ENCODE measurements around the gene OTUB1. TPM values are rescaled to one million over a fixed set of nuclear protein-coding genes. Genes with fewer than 3 reads are reported as not detected.

The OTUB1 gene
- polyA plus RNA-seq, 1 donor (not counting 4 experiments of a cell fraction or from before 2014, with no cell fraction given): 106 TPM

DNA sequence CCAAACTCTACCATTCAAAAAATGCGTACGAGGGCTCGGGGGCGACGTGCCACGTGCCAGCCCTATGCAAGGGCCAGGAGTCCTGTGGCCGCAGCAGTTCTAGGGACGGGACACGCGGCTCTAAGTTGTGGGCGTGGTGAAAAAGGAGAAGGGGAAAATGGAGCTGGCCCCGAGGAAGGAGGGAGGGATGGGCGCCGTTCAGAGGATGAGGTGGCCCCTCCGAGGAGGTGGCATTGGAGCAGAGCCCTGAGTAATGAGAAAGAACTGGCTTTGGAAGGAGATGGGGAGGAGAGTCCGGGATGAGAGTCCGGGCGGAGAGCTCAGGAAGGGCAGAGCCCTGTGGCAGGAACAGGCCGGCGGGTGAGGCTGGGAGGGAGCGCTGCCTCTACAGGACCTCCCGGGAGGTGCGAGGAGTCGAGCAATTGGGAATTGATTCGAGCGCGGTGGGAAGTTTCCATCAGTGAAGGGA, 21.0 kb downstream of the OTUB1 start:
- H3K36me3 ChIP-seq (ENCODE audit: control insufficient read depth in 2 of 2, extremely low read depth in 1 of 2, insufficient read depth in 2 of 2, low read length in 2 of 2): no peaks in the 10 kb centered on the region
- H3K27me3 ChIP-seq (ENCODE audit: control insufficient read depth, extremely low read depth, insufficient read depth, low read length): peaks cover 30% of the 10 kb centered on the region
- peaks cover 11% of the 10 kb centered on the region for H3K4me1 ChIP-seq (ENCODE audit: control insufficient read depth, extremely low read depth, insufficient read depth, low read length)
- H3K27ac ChIP-seq (ENCODE audit: control insufficient read depth, insufficient read depth, low read length): no peak overlapping the region
- H4K20me1 ChIP-seq (ENCODE audit: control insufficient read depth, extremely low read depth, insufficient read depth, low read length): no peaks in the 10 kb centered on the region
- peak overlapping the region; percentile 10 for H2AFZ ChIP-seq (ENCODE audit: control insufficient read depth, low read length)
- no peaks in the 10 kb centered on the region for H3K9me1 ChIP-seq (ENCODE audit: control insufficient read depth, extremely low read depth, insufficient read depth, low read length)
- DNase-seq (ENCODE audit: low read depth, low spot score) (no peak), FAIRE-seq (no peak)
- TF ChIP-seq, protein P1, sequence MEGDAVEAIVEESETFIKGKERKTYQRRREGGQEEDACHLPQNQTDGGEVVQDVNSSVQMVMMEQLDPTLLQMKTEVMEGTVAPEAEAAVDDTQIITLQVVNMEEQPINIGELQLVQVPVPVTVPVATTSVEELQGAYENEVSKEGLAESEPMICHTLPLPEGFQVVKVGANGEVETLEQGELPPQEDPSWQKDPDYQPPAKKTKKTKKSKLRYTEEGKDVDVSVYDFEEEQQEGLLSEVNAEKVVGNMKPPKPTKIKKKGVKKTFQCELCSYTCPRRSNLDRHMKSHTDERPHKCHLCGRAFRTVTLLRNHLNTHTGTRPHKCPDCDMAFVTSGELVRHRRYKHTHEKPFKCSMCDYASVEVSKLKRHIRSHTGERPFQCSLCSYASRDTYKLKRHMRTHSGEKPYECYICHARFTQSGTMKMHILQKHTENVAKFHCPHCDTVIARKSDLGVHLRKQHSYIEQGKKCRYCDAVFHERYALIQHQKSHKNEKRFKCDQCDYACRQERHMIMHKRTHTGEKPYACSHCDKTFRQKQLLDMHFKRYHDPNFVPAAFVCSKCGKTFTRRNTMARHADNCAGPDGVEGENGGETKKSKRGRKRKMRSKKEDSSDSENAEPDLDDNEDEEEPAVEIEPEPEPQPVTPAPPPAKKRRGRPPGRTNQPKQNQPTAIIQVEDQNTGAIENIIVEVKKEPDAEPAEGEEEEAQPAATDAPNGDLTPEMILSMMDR (optimal IDR thresholded peaks at IDR 0.05 in 1 of 3, IDR thresholded peaks at IDR 0.05 in 1 of 3, conservative IDR thresholded peaks at IDR 0.05 in 1 of 3; ENCODE audit: extremely low read depth in 1 of 3, insufficient read depth in 2 of 3, low read length in 3 of 3): no peak
- no peak for TF ChIP-seq EZH2 (IDR thresholded peaks at IDR 0.05; ENCODE audit: low read length)
- H3K4me2 ChIP-seq (ENCODE audit: control insufficient read depth, extremely low read depth, insufficient read depth, low read depth, low read length): peak overlapping the region; percentile 50
- H3K4me3 ChIP-seq (ENCODE audit: control insufficient read depth in 2 of 3, extremely low read depth in 1 of 3, insufficient read depth in 2 of 3, low read depth in 1 of 3, low read length in 3 of 3): peak overlapping the region; percentile 22 to 42 (median 30)
- dilution Hi-C loops (cut with MboI; ENCODE audit: extremely low pct_ligation_motif_present, low sequenced_read_pairs): loop anchor here (10.0 kb wide), 1 partner anchor 128 kb away; no protein-coding TSS in a partner anchor
- H3K9me3 ChIP-seq (ENCODE audit: control insufficient read depth, low read depth, low read length): no peaks in the 10 kb centered on the region
- H3K79me2 ChIP-seq (ENCODE audit: control insufficient read depth, insufficient read depth, low read length): no peaks in the 10 kb centered on the region
- no peak overlapping the region for H3K9ac ChIP-seq (ENCODE audit: control insufficient read depth, extremely low read depth, insufficient read depth, low read length)

DNA sequence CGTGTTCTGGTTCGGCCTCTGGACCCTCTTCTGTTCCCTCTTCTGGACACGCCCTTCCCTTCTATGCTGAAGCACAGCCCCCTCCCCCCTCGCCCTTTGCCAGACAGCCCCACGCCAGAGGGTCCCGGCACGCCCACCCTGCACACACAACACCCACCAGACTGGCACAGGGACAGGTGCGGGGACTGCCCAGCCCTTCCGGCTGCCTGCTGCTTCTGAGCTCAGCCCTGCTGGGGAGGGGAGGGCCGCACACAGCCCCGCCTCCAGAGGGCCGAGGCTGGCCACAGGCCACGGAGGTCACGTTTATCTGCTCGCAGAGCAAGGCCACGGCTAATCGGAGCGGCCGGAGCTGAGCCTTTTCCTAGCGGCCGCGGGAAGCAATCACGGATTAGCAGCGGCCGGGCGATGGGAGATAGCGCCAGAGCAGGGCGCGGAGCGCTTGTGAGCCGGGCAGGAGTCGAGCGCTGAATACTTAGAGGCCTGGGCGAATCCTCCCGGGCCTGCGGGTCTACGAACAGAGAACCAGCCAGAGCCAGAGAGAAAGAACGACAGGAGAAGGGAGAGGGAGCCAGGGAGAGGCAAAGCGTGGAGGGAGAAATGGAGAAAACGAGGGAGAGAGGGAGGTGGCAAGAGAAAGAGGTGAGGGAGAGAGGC, 21.5 kb downstream of the OTUB1 start:
- H3K9me3 ChIP-seq (ENCODE audit: control insufficient read depth, low read depth, low read length): no peaks in the 10 kb centered on the region
- H4K20me1 ChIP-seq (ENCODE audit: control insufficient read depth, extremely low read depth, insufficient read depth, low read length): no peaks in the 10 kb centered on the region
- H3K36me3 ChIP-seq (ENCODE audit: control insufficient read depth in 2 of 2, extremely low read depth in 1 of 2, insufficient read depth in 2 of 2, low read length in 2 of 2): no peaks in the 10 kb centered on the region
- H2AFZ ChIP-seq (ENCODE audit: control insufficient read depth, low read length): no peak overlapping the region
- H3K9ac ChIP-seq (ENCODE audit: control insufficient read depth, extremely low read depth, insufficient read depth, low read length): no peak overlapping the region
- H3K79me2 ChIP-seq (ENCODE audit: control insufficient read depth, insufficient read depth, low read length): no peaks in the 10 kb centered on the region
- H3K4me3 ChIP-seq (ENCODE audit: control insufficient read depth in 2 of 3, extremely low read depth in 1 of 3, insufficient read depth in 2 of 3, low read depth in 1 of 3, low read length in 3 of 3): peak overlapping the region; percentile 22 to 42 (median 30)
- TF ChIP-seq, protein P1 (optimal IDR thresholded peaks at IDR 0.05 in 1 of 3, IDR thresholded peaks at IDR 0.05 in 1 of 3, conservative IDR thresholded peaks at IDR 0.05 in 1 of 3; ENCODE audit: extremely low read depth in 1 of 3, insufficient read depth in 2 of 3, low read length in 3 of 3): peak in 1 of 3 experiments; percentile 37
- TF ChIP-seq EZH2 (IDR thresholded peaks at IDR 0.05; ENCODE audit: low read length): peak; percentile 17
- peak overlapping the region; percentile 50 for H3K4me2 ChIP-seq (ENCODE audit: control insufficient read depth, extremely low read depth, insufficient read depth, low read depth, low read length)
- DNase-seq (ENCODE audit: low read depth, low spot score) (no peak), FAIRE-seq (no peak)
- H3K4me1 ChIP-seq (ENCODE audit: control insufficient read depth, extremely low read depth, insufficient read depth, low read length): peaks cover 11% of the 10 kb centered on the region
- no peaks in the 10 kb centered on the region for H3K9me1 ChIP-seq (ENCODE audit: control insufficient read depth, extremely low read depth, insufficient read depth, low read length)
- peaks cover 30% of the 10 kb centered on the region for H3K27me3 ChIP-seq (ENCODE audit: control insufficient read depth, extremely low read depth, insufficient read depth, low read length)
- dilution Hi-C loops (cut with MboI; ENCODE audit: extremely low pct_ligation_motif_present, low sequenced_read_pairs): loop anchor here (10.0 kb wide), 1 partner anchor 127 kb away; no protein-coding TSS in a partner anchor
- H3K27ac ChIP-seq (ENCODE audit: control insufficient read depth, insufficient read depth, low read length): no peak overlapping the region
